ENCODE measurements around the gene RPL11. TPM values are rescaled to one million over a fixed set of nuclear protein-coding genes. Genes with fewer than 3 reads are reported as not detected.

The RPL11 gene
- total and polyA plus RNA-seq, 2 of the 4 experiments (the other 2 are of a cell fraction): 452 to 1,692 TPM

- 64% methylated on average over 7 of the region's 9 CpGs; no CpG with 5 or more reads in 1 of the 2 experiments for WGBS, 2 experiments (ENCODE audit: extremely low coverage in 2 of 2, insufficient read length in 1 of 2)
- BruUV-seq (replicated peaks): no TSS peak
Measured at GRCh38 chr1:23660671-23661070, 30.9 kb upstream of the RPL11 start.

More at GRCh38 chr1:23660671-23661070, 30.9 kb upstream of the RPL11 start:
- Histone ChIP-seq H3K23ac (ENCODE audit: low read depth, low read length) (no peak overlapping the region), H2AFZ (replicated peaks; ENCODE audit: low read length, poor library complexity) (no peak overlapping the region), H3K36me3 (ENCODE audit: control insufficient read depth, insufficient read depth, low read length) (no peaks in the 10 kb centered on the region), H3K4me1 (ENCODE audit: control insufficient read depth, insufficient read depth, low read length) (no peaks in the 10 kb centered on the region), H2AK9ac (replicated peaks; ENCODE audit: low read depth, low read length, poor library complexity) (no peak overlapping the region), H3K4me3 (ENCODE audit: insufficient read depth, low read depth, low read length) (no peak overlapping the region), H4K8ac (ENCODE audit: low read depth in 2 of 2, low read length in 2 of 2) (no peak overlapping the region), H3K9me1 (ENCODE audit: insufficient read depth, low read length) (no peaks in the 10 kb centered on the region), H3K4me2 (ENCODE audit: low read depth, low read length) (no peak overlapping the region), H3K79me1 (ENCODE audit: low read depth in 1 of 2, low read length in 2 of 2) (no peaks in the 10 kb centered on the region), H4K91ac (ENCODE audit: insufficient read depth, low read depth, low read length) (no peak overlapping the region), H4K5ac (ENCODE audit: low read depth, low read length) (no peak overlapping the region), H3K9me3 (ENCODE audit: control insufficient read depth, insufficient read depth, low read length) (no peaks in the 10 kb centered on the region), H3K56ac (ENCODE audit: extremely low read depth, insufficient read depth, low read length) (no peak overlapping the region), H2AK5ac (ENCODE audit: low read depth, low read length) (no peak overlapping the region), H3K27ac (ENCODE audit: insufficient read depth, low read length) (no peak overlapping the region), H2BK120ac (ENCODE audit: low read depth, low read length) (no peak overlapping the region), H2BK15ac (ENCODE audit: low read depth, low read length) (no peak overlapping the region), H4K20me1 (ENCODE audit: insufficient read depth, low read length) (no peaks in the 10 kb centered on the region), H3K18ac (ENCODE audit: low read depth, low read length) (no peak overlapping the region), H3K27me3 (ENCODE audit: control insufficient read depth, insufficient read depth, low read length) (peaks cover 9% of the 10 kb centered on the region), H3K4ac (ENCODE audit: low read depth, low read length) (no peak overlapping the region), H3K14ac (replicated peaks; ENCODE audit: low read depth, low read length) (no peak overlapping the region), H3K9ac (ENCODE audit: low read depth, low read length) (no peak overlapping the region), H2BK5ac (ENCODE audit: low read depth, low read length, poor library complexity, severe bottlenecking) (no peak overlapping the region), H2BK20ac (ENCODE audit: low read depth, low read length) (no peak overlapping the region)
- no peak for ATAC-seq (ENCODE audit: low read depth)
- dilution Hi-C loops (cut with HindIII; ENCODE audit: low sequenced_read_pairs, unreplicated experiment): no loop called here
- TF ChIP-seq BHLHE40 (IDR thresholded peaks at IDR 0.05; ENCODE audit: low read depth, low read length): no peak
- TF ChIP-seq MXI1 (IDR thresholded peaks at IDR 0.05; ENCODE audit: borderline replicate concordance, low read depth, low read length): no peak
- no peak for TF ChIP-seq ELK1 (IDR thresholded peaks at IDR 0.05; ENCODE audit: borderline replicate concordance, low read depth, low read length)
- TF ChIP-seq CEBPB (IDR thresholded peaks at IDR 0.05; ENCODE audit: low read depth, low read length): no peak
- no peak for TF ChIP-seq RFX5 (IDR thresholded peaks at IDR 0.05; ENCODE audit: low read depth, low read length)
- TF ChIP-seq RAD21 (IDR thresholded peaks at IDR 0.05; ENCODE audit: low read length): no peak
- TF ChIP-seq NFE2L2 (IDR thresholded peaks at IDR 0.05; ENCODE audit: low read depth, low read length): no peak
- TF ChIP-seq MAFK (IDR thresholded peaks at IDR 0.05; ENCODE audit: low read depth, low read length): no peak
- TF ChIP-seq CHD1 (IDR thresholded peaks at IDR 0.05; ENCODE audit: low read depth, low read length): no peak
- TF ChIP-seq, protein P1, sequence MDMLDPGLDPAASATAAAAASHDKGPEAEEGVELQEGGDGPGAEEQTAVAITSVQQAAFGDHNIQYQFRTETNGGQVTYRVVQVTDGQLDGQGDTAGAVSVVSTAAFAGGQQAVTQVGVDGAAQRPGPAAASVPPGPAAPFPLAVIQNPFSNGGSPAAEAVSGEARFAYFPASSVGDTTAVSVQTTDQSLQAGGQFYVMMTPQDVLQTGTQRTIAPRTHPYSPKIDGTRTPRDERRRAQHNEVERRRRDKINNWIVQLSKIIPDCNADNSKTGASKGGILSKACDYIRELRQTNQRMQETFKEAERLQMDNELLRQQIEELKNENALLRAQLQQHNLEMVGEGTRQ (IDR thresholded peaks at IDR 0.05; ENCODE audit: low read depth, low read length): no peak
- TF ChIP-seq RCOR1 (IDR thresholded peaks at IDR 0.05; ENCODE audit: insufficient replicate concordance, low read length): no peak
- no peak for TF ChIP-seq POLR2A (IDR thresholded peaks at IDR 0.05; ENCODE audit: low read depth, low read length)
- no peak for TF ChIP-seq FOS (IDR thresholded peaks at IDR 0.05; ENCODE audit: low read depth, low read length)
- no peak for TF ChIP-seq CTCF (conservative IDR thresholded peaks at IDR 0.05; ENCODE audit: low read depth, low read length)
- TF ChIP-seq SMC3 (IDR thresholded peaks at IDR 0.05; ENCODE audit: low read depth, low read length): no peak
- no peak for DNase-seq
- CTCF ChIA-PET: no interaction called here
- intact Hi-C loops (cut with micrococcal nuclease): no loop called here
- in situ Hi-C loops (cut with MboI; ENCODE audit: low sequenced_read_pairs): no loop called here
- POLR2A ChIA-PET (ENCODE audit: unreplicated experiment): no interaction called here
